ENCODE results near the gene CYP46A1. TPM values are rescaled to one million over a fixed set of nuclear protein-coding genes. Genes with fewer than 3 reads are reported as not detected.
"Not testable (repeated sequence)": the region's sequence is repeated elsewhere in the genome, so short reads cannot be mapped to it uniquely, and the experiment has no call there.

CYP46A1 gene
- 0.75 TPM for polyA plus RNA-seq (2013, experiment 1 of 2)
- polyA plus RNA-seq (2013, experiment 2 of 2): 1.1 TPM

GRCh38 chr14:99683619-99684409 lies at the start of gene CYP46A1:
TSS of gene CYP46A1 (plus strand) at chr14:99684298. CDS start at chr14:99684418, 120 bp downstream.
- Histone ChIP-seq H3K9ac (ENCODE audit: low read depth, low read length) (peak within 1 kb of the TSS; percentile 89), H3K4me1 (ENCODE audit: insufficient read depth, low read length) (peaks cover 4% of the 10 kb centered on the region; the same call in 1 of the 2 replicates), H3K36me3 (ENCODE audit: insufficient read depth, low read length) (no peaks in the 10 kb centered on the region), H3K27ac (ENCODE audit: low read depth, low read length) (peak within 1 kb of the TSS; percentile 81), H3K4me3 (ENCODE audit: low read length) (peak within 1 kb of the TSS; percentile 95), H3K9me3 (ENCODE audit: insufficient read depth, low read depth, low read length) (peaks cover under 1% of the 10 kb centered on the region; the same call in 1 of the 2 replicates), H3K27me3 (ENCODE audit: insufficient read depth, low read length) (no peaks in the 10 kb centered on the region; the same call in 1 of the 2 replicates)
- 1% methylated on average over 83 of the region's 83 CpGs for WGBS

GRCh38 chr14:99634443-99634842 lies 49.7 kb upstream of the CYP46A1 start:
- Histone ChIP-seq H3K4me1 (ENCODE audit: insufficient read depth, low read length) (no peaks in the 10 kb centered on the region), H3K27ac (ENCODE audit: low read depth, low read length) (no peak overlapping the region), H3K4me3 (ENCODE audit: low read length) (no peak overlapping the region), H3K9me3 (ENCODE audit: insufficient read depth, low read depth, low read length) (no peaks in the 10 kb centered on the region), H3K9ac (ENCODE audit: low read depth, low read length) (no peak overlapping the region), H3K27me3 (ENCODE audit: insufficient read depth, low read length) (no peaks in the 10 kb centered on the region), H3K36me3 (ENCODE audit: insufficient read depth, low read length) (no peaks in the 10 kb centered on the region)
- 91% methylated on average over 10 of the region's 10 CpGs for WGBS

GRCh38 chr14:99635116-99635515 lies 49.0 kb upstream of the CYP46A1 start:
- no peaks in the 10 kb centered on the region for H3K4me1 ChIP-seq (ENCODE audit: insufficient read depth, low read length)
- no peaks in the 10 kb centered on the region for H3K9me3 ChIP-seq (ENCODE audit: insufficient read depth, low read depth, low read length)
- H3K27me3 ChIP-seq (ENCODE audit: insufficient read depth, low read length): no peaks in the 10 kb centered on the region
- no peaks in the 10 kb centered on the region for H3K36me3 ChIP-seq (ENCODE audit: insufficient read depth, low read length)
- H3K9ac ChIP-seq (ENCODE audit: low read depth, low read length): no peak overlapping the region
- H3K27ac ChIP-seq (ENCODE audit: low read depth, low read length): no peak overlapping the region
- WGBS: 85% methylated on average over 8 of the region's 8 CpGs
- no peak overlapping the region for H3K4me3 ChIP-seq (ENCODE audit: low read length)

GRCh38 chr14:99636487-99636886 lies 47.6 kb upstream of the CYP46A1 start:
- H3K9ac ChIP-seq (ENCODE audit: low read depth, low read length): no peak overlapping the region
- H3K9me3 ChIP-seq (ENCODE audit: insufficient read depth, low read depth, low read length): no peaks in the 10 kb centered on the region
- H3K4me1 ChIP-seq (ENCODE audit: insufficient read depth, low read length): no peaks in the 10 kb centered on the region
- WGBS: 86% methylated on average over 5 of the region's 5 CpGs
- no peaks in the 10 kb centered on the region for H3K36me3 ChIP-seq (ENCODE audit: insufficient read depth, low read length)
- H3K27me3 ChIP-seq (ENCODE audit: insufficient read depth, low read length): no peaks in the 10 kb centered on the region
- H3K4me3 ChIP-seq (ENCODE audit: low read length): no peak overlapping the region
- H3K27ac ChIP-seq (ENCODE audit: low read depth, low read length): no peak overlapping the region

GRCh38 chr14:99637624-99638023 lies 46.5 kb upstream of the CYP46A1 start:
- H3K4me1 ChIP-seq (ENCODE audit: insufficient read depth, low read length): no peaks in the 10 kb centered on the region
- 92% methylated on average over 7 of the region's 7 CpGs for WGBS

GRCh38 chr14:99642771-99643170 lies 41.3 kb upstream of the CYP46A1 start:
- WGBS: 94% methylated on average over 5 of the region's 5 CpGs
- not testable (repeated sequence) for H3K36me3 ChIP-seq (ENCODE audit: insufficient read depth, low read length); H3K9me3 ChIP-seq (ENCODE audit: insufficient read depth, low read depth, low read length); H3K9ac ChIP-seq (ENCODE audit: low read depth, low read length); H3K4me1 ChIP-seq (ENCODE audit: insufficient read depth, low read length); H3K4me3 ChIP-seq (ENCODE audit: low read length); H3K27ac ChIP-seq (ENCODE audit: low read depth, low read length)
- peaks cover 31% of the 10 kb centered on the region for H3K27me3 ChIP-seq (ENCODE audit: insufficient read depth, low read length)

More at GRCh38 chr14:99637624-99638023, 46.5 kb upstream of the CYP46A1 start:
- Histone ChIP-seq H3K27me3 (ENCODE audit: insufficient read depth, low read length) (no peaks in the 10 kb centered on the region), H3K4me3 (ENCODE audit: low read length) (no peak overlapping the region), H3K9ac (ENCODE audit: low read depth, low read length) (no peak overlapping the region), H3K27ac (ENCODE audit: low read depth, low read length) (no peak overlapping the region), H3K9me3 (ENCODE audit: insufficient read depth, low read depth, low read length) (no peaks in the 10 kb centered on the region), H3K36me3 (ENCODE audit: insufficient read depth, low read length) (no peaks in the 10 kb centered on the region)

GRCh38 chr14:99643343-99643742 lies 40.8 kb upstream of the CYP46A1 start:
- H3K27ac ChIP-seq (ENCODE audit: low read depth, low read length): no peak overlapping the region
- 75% methylated on average over 6 of the region's 6 CpGs for WGBS

GRCh38 chr14:99644035-99644587 lies 40.0 kb upstream of the CYP46A1 start:
- Histone ChIP-seq H3K27ac (ENCODE audit: low read depth, low read length) (no peak overlapping the region), H3K9ac (ENCODE audit: low read depth, low read length) (no peak overlapping the region), H3K4me1 (ENCODE audit: insufficient read depth, low read length) (no peaks in the 10 kb centered on the region), H3K36me3 (ENCODE audit: insufficient read depth, low read length) (no peaks in the 10 kb centered on the region), H3K27me3 (ENCODE audit: insufficient read depth, low read length) (peaks cover 31% of the 10 kb centered on the region), H3K9me3 (ENCODE audit: insufficient read depth, low read depth, low read length) (no peaks in the 10 kb centered on the region), H3K4me3 (ENCODE audit: low read length) (peak overlapping the region; percentile 68)
- 76% methylated on average over 11 of the region's 11 CpGs for WGBS

More at GRCh38 chr14:99643343-99643742, 40.8 kb upstream of the CYP46A1 start:
- Histone ChIP-seq H3K27me3 (ENCODE audit: insufficient read depth, low read length) (peaks cover 31% of the 10 kb centered on the region), H3K36me3 (ENCODE audit: insufficient read depth, low read length) (no peaks in the 10 kb centered on the region), H3K4me3 (ENCODE audit: low read length) (no peak overlapping the region), H3K9me3 (ENCODE audit: insufficient read depth, low read depth, low read length) (no peaks in the 10 kb centered on the region), H3K9ac (ENCODE audit: low read depth, low read length) (no peak overlapping the region), H3K4me1 (ENCODE audit: insufficient read depth, low read length) (no peaks in the 10 kb centered on the region)

GRCh38 chr14:99644723-99645544 lies 39.2 kb upstream of the CYP46A1 start, which contains the start of gene HHIPL1:
TSS of gene HHIPL1 (plus strand) at chr14:99645129. CDS start at chr14:99645208, 79 bp downstream.
- H3K9ac ChIP-seq (ENCODE audit: low read depth, low read length): peak within 1 kb of the TSS; percentile 72
- peak within 1 kb of the TSS; percentile 68 for H3K4me3 ChIP-seq (ENCODE audit: low read length)
- peaks cover 31% of the 10 kb centered on the region for H3K27me3 ChIP-seq (ENCODE audit: insufficient read depth, low read length)
- H3K9me3 ChIP-seq (ENCODE audit: insufficient read depth, low read depth, low read length): no peaks in the 10 kb centered on the region
- 3% methylated on average over 91 of the region's 91 CpGs for WGBS
- no peak within 1 kb of the TSS for H3K27ac ChIP-seq (ENCODE audit: low read depth, low read length)
- no peaks in the 10 kb centered on the region for H3K4me1 ChIP-seq (ENCODE audit: insufficient read depth, low read length)
- no peaks in the 10 kb centered on the region for H3K36me3 ChIP-seq (ENCODE audit: insufficient read depth, low read length)

- Histone ChIP-seq H3K4me1 (ENCODE audit: insufficient read depth, low read length) (no peaks in the 10 kb centered on the region), H3K9ac (ENCODE audit: low read depth, low read length) (peak overlapping the region; percentile 72; the same call in 1 of the 2 replicates), H3K4me3 (ENCODE audit: low read length) (peak overlapping the region; percentile 68), H3K27ac (ENCODE audit: low read depth, low read length) (no peak overlapping the region), H3K27me3 (ENCODE audit: insufficient read depth, low read length) (peaks cover 31% of the 10 kb centered on the region), H3K36me3 (ENCODE audit: insufficient read depth, low read length) (no peaks in the 10 kb centered on the region), H3K9me3 (ENCODE audit: insufficient read depth, low read depth, low read length) (no peaks in the 10 kb centered on the region)
- WGBS: 62% methylated on average over 32 of the region's 32 CpGs
These were observed 38.3 kb upstream of the CYP46A1 start for GRCh38 chr14:99645545-99646505.
